ENCODE data around the gene HOXA3. TPM values are rescaled to one million over a fixed set of nuclear protein-coding genes. Genes with fewer than 3 reads are reported as not detected.

HOXA3 gene
- polyA plus RNA-seq, 1 donor (not counting 4 experiments of a cell fraction or from before 2014, with no cell fraction given) = 0.58 TPM

DNA sequence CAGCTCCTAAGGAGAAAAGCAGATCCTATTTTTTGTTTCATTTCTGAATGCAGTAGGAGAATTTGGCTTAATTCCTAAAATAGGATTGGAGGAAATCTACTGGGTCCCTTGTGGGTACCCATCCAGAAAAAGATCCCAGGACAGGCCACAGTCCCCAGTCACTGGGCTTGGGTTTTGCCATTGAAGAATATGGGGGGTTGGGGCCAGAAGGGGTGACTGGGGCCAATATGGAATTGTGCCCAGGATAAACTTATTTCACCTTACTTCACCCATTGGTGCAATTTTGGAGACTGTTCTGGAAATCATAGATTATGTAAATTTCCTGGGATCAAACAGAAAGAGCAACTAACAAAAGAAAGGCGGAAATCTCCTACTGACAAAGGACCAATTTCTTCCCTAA lies 13.9 kb downstream of the HOXA3 start:
- Histone ChIP-seq H2AFZ (ENCODE audit: control insufficient read depth, low read length) (no peak overlapping the region), H3K36me3 (ENCODE audit: control insufficient read depth in 2 of 2, extremely low read depth in 1 of 2, insufficient read depth in 2 of 2, low read length in 2 of 2) (peaks cover 0 to 4% of the 10 kb centered on the region in 2 experiments), H3K4me1 (ENCODE audit: control insufficient read depth, extremely low read depth, insufficient read depth, low read length) (peaks cover 50% of the 10 kb centered on the region), H4K20me1 (ENCODE audit: control insufficient read depth, extremely low read depth, insufficient read depth, low read length) (no peaks in the 10 kb centered on the region), H3K79me2 (ENCODE audit: control insufficient read depth, insufficient read depth, low read length) (peaks cover 40% of the 10 kb centered on the region), H3K9me3 (ENCODE audit: control insufficient read depth, low read depth, low read length) (no peaks in the 10 kb centered on the region), H3K4me2 (ENCODE audit: control insufficient read depth, extremely low read depth, insufficient read depth, low read depth, low read length) (peak overlapping the region; percentile 92), H3K27me3 (ENCODE audit: control insufficient read depth, extremely low read depth, insufficient read depth, low read length) (no peaks in the 10 kb centered on the region), H3K9ac (ENCODE audit: control insufficient read depth, extremely low read depth, insufficient read depth, low read length) (peak overlapping the region; percentile 93), H3K9me1 (ENCODE audit: control insufficient read depth, extremely low read depth, insufficient read depth, low read length) (no peaks in the 10 kb centered on the region), H3K4me3 (ENCODE audit: control insufficient read depth in 2 of 3, extremely low read depth in 1 of 3, insufficient read depth in 2 of 3, low read depth in 1 of 3, low read length in 3 of 3) (peak overlapping the region in 2 of 3 experiments; percentile 57 to 93), H3K27ac (ENCODE audit: control insufficient read depth, insufficient read depth, low read length) (peak overlapping the region; percentile 92)
- dilution Hi-C loops (cut with MboI; ENCODE audit: extremely low pct_ligation_motif_present, low sequenced_read_pairs) = no loop called here
- FAIRE-seq (no peak), DNase-seq (ENCODE audit: low read depth, low spot score) (no peak)
- no peak for TF ChIP-seq CTCF (optimal IDR thresholded peaks at IDR 0.05 in 1 of 3, IDR thresholded peaks at IDR 0.05 in 1 of 3, conservative IDR thresholded peaks at IDR 0.05 in 1 of 3; ENCODE audit: extremely low read depth in 1 of 3, insufficient read depth in 2 of 3, low read length in 3 of 3)
- TF ChIP-seq EZH2 (IDR thresholded peaks at IDR 0.05; ENCODE audit: low read length) = no peak

- FAIRE-seq = no peak
Observed at GRCh38 chr7:27137640-27138315, 14.6 kb downstream of the HOXA3 start.

More at GRCh38 chr7:27137640-27138315, 14.6 kb downstream of the HOXA3 start:
- H3K4me1 ChIP-seq (ENCODE audit: control insufficient read depth, extremely low read depth, insufficient read depth, low read length) = peaks cover 53% of the 10 kb centered on the region
- no peaks in the 10 kb centered on the region for H3K9me1 ChIP-seq (ENCODE audit: control insufficient read depth, extremely low read depth, insufficient read depth, low read length)
- peak overlapping the region; percentile 92 for H3K4me2 ChIP-seq (ENCODE audit: control insufficient read depth, extremely low read depth, insufficient read depth, low read depth, low read length)
- H3K27ac ChIP-seq (ENCODE audit: control insufficient read depth, insufficient read depth, low read length) = peak overlapping the region; percentile 92
- H3K9me3 ChIP-seq (ENCODE audit: control insufficient read depth, low read depth, low read length) = no peaks in the 10 kb centered on the region
- no peak overlapping the region for H2AFZ ChIP-seq (ENCODE audit: control insufficient read depth, low read length)
- dilution Hi-C loops (cut with MboI; ENCODE audit: extremely low pct_ligation_motif_present, low sequenced_read_pairs) = no loop called here
- no peaks in the 10 kb centered on the region for H4K20me1 ChIP-seq (ENCODE audit: control insufficient read depth, extremely low read depth, insufficient read depth, low read length)
- H3K4me3 ChIP-seq (ENCODE audit: control insufficient read depth in 2 of 3, extremely low read depth in 1 of 3, insufficient read depth in 2 of 3, low read depth in 1 of 3, low read length in 3 of 3) = no peak overlapping the region
- H3K36me3 ChIP-seq (ENCODE audit: control insufficient read depth in 2 of 2, extremely low read depth in 1 of 2, insufficient read depth in 2 of 2, low read length in 2 of 2) = peaks cover 0 to 4% of the 10 kb centered on the region in 2 experiments
- H3K9ac ChIP-seq (ENCODE audit: control insufficient read depth, extremely low read depth, insufficient read depth, low read length) = peak overlapping the region; percentile 31
- H3K79me2 ChIP-seq (ENCODE audit: control insufficient read depth, insufficient read depth, low read length) = peaks cover 39% of the 10 kb centered on the region
- TF ChIP-seq CTCF (optimal IDR thresholded peaks at IDR 0.05 in 1 of 3, IDR thresholded peaks at IDR 0.05 in 1 of 3, conservative IDR thresholded peaks at IDR 0.05 in 1 of 3; ENCODE audit: extremely low read depth in 1 of 3, insufficient read depth in 2 of 3, low read length in 3 of 3) (no peak), EZH2 (IDR thresholded peaks at IDR 0.05; ENCODE audit: low read length) (no peak)
- no peaks in the 10 kb centered on the region for H3K27me3 ChIP-seq (ENCODE audit: control insufficient read depth, extremely low read depth, insufficient read depth, low read length)
- DNase-seq (ENCODE audit: low read depth, low spot score) = no peak

Data from keratinocyte (primary cell).